SK-MEL-5 (cell line): Measurements from ENCODE around the gene NLGN1. TPM values are rescaled to one million over a fixed set of nuclear protein-coding genes. Genes with fewer than 3 reads are reported as not detected.

Experiments
- DNase-seq: peaks from one replicate; pipeline ENCODE4 v3.0.0-alpha.2; 2016; ENCODE audit warnings: low read depth, low spot score
- in situ Hi-C: cut with HindIII; loops from 2 replicates; pipeline ENCODE4 v1.10.0; 2016; ENCODE audit warnings: low sequenced_read_pairs, high pct_unique_total_duplicates, low pct_unique_long_range_greater_than_20kb
- total RNA-seq: library from RNA; depleted of rRNA; stranded (reverse); fragments of >200 nt; shearing (Covaris generic); gene quantifications from 2 replicates; pipeline ENCODE4 v1.2.3, GENCODE V29; 2014

The NLGN1 gene
- total RNA-seq, 1 experiment from 2014 or later: 35.2 TPM

DNA sequence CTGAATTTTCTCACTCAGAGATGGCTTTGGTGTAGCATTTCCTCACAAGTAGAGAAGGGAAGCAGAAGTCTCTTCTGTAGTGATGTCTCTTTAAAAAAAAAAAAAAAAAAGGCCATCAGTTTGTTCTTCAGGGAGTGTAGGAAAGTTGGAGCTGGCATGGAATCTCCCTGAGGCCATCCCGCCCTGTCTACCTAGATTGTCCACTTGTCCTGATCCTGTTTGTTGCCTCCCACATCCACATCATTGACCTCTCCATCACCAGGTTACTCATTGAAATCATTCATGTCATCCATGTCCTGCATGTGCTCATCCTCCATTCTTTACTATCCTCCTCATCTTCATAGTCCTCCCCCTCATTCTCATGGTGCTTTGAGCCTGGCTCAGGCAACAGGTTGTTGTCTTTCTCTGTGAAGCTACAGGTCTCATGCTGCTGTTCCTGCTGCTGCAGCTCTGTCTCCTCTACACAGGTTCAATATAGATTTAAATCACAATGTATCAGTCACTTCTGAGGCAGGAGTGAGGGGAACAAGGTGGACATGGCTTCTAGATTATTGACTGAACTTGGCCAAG lies 905.3 kb downstream of the NLGN1 start:
- in situ Hi-C loops: no loop called here
- DNase-seq: no peak

DNA sequence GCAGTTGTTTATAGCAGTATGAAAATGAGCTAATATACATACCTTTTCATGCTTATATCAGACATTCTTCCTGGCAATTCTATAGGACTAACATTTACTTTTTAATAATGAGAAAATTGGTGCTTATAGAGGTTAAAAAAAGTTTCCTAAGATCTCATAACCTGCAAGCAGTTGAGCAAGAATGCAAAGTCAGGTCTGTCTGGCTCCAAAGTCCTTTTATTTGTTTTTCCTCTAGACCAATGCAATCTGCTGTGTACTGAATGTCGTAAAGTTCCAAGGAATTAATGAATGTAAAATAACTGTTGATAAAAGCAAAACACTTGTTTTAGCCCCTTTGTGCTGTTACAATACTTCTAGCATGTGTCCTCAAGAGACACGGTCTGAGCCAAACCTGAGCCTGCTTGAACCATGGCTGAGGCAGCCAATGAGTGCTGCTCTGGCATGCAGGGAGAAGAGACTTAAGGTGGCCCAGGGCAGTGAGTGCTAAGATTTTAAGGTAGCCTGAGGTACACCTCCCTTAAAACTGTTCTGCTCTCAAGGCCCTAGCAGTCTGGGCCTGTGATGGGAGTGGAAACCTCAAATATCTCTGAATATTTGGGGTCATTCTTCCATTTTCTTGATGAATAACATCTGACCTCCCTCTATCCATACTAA lies 906.5 kb downstream of the NLGN1 start:
- in situ Hi-C loops: no loop called here
- no peak for DNase-seq

DNA sequence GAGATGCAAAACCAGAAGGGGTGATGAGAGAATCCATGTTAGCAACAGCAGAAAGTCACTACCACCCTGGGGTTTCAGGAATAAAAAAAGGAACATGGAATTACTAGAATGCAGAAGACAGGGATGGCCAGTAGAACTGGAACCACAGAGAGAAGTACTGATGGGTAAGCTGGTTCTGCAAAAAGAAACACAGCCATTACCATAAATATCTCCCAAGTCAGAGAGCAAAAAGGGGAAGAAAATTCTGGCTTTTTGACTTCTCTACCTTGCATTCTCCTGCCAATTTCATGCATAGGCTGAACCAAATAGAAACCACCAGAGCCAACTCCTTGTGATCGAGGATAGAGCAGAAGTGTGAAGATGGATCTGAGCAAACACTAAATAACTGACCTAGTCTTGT lies 911.2 kb downstream of the NLGN1 start:
- in situ Hi-C loops: no loop called here
- no peak for DNase-seq

DNA sequence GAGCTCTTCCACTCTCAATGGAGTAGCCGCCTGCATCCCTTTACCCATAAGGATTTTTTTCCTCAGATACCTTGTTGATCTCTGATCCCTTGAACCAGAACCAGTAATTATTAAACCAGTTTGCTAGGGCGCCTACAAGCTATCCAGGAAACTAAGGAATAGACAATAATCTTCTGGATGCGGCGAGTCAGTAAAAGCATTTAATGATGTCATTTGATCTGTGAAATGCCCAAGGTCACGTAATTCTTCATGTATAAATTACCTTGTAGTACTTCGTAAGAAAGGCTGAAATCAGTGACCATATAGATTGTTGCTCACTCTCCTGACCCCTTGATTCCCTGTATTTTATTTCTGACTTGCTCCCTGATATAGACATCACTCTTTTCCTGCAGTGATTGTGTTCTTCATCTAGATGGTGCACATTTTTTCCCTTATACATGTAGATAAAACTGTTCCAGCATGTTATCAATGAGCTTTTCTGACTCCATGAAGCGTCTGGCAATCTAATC lies 913.0 kb downstream of the NLGN1 start:
- in situ Hi-C loops: no loop called here
- DNase-seq: no peak

DNA sequence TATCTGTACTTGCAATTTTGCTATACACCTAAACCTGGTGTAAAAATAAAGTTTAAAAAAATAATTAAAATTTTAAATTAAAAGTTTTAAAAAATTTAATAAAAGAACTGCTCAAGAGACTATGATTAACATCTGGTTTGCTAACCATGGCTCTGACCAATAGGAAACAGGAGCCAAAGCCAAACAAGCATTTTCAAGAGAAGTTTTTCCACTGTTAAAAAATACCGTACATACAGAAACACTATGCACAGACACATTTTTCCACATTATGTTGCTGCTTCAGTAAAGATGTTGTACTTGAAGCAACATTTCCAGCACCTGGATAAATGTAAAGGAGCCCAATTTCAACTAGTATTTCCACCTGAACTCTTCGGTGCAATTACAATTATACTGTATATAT lies 917.7 kb downstream of the NLGN1 start:
- in situ Hi-C loops: no loop called here

DNA sequence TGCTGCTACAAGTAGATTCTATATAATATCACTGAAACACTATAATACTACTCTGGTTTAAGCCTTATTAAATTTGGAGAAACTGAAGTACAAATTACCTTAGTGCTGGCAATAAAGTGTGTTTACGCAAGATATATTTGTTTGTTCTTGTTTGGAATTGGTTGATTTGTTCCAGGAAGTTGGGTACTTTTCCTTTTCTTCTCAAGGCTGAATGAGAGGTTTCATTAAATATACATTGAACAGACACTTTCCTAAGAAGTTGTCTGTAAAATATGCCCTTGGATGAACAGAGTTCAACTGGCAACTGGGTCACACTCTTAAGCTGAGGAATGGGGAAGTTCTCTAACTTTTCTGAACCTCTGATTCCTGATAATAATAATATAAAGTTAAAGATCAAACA lies 919.5 kb downstream of the NLGN1 start:
- in situ Hi-C loops: no loop called here
- DNase-seq: no peak

More for the DNA sequence above, 917.7 kb downstream of the NLGN1 start:
- DNase-seq: no peak

DNA sequence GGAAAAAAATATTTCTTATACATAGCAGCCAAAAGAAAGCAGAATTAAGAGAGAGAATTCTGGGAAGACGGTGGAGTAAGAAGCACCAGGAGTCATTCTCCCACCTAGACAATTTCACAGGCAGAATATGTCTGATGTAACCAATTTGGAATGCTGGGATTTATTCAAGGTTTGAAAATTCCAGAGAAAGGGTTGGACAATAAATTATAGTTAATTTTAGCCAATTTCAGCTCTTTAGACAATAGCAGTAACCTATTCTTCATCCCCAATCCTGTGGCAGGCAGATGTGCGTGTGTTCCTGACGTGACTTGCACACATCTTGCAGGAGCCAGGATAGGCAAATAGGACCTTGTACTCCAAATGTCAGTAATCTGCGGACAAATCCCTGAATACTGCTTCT lies 920.6 kb downstream of the NLGN1 start:
- DNase-seq: no peak
- in situ Hi-C loops: no loop called here

DNA sequence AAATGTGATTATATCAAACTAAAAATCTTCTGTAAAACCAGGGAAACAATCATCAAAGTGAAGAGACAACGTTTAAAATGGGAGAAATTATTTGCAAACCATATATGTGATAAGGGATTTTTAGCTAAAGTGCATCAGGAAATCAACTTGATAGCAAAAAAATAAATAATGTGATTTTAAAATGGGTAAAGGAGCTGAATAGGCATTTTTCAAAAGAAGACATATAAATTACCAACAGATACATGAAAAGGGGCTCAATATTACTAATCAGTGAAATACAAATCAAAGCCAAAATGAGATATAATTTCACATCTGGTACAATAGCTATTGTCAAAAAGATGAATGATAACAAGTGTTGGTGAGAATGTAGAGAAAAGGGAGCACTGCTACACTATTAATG lies 924.0 kb downstream of the NLGN1 start:
- in situ Hi-C loops: no loop called here
- DNase-seq: no peak

DNA sequence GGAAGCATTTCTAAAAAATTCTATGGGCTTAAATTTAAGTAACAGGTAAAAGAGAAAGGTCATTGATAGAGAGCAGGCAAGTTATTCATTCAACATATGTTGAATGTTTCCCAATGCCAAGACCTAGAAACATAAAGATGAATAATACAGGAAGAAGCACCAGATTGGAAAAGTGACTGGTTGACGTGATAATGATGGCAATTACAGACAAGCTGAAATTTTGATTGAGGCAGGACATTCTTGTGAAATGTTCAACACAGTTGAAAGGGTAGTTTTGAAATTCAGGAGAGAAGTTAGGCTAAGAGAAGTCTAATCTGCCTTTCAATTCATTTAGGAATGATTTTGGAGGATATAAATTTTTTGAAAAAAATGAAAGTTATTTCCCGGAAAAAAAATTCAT lies 925.2 kb downstream of the NLGN1 start:
- in situ Hi-C loops: no loop called here

DNA sequence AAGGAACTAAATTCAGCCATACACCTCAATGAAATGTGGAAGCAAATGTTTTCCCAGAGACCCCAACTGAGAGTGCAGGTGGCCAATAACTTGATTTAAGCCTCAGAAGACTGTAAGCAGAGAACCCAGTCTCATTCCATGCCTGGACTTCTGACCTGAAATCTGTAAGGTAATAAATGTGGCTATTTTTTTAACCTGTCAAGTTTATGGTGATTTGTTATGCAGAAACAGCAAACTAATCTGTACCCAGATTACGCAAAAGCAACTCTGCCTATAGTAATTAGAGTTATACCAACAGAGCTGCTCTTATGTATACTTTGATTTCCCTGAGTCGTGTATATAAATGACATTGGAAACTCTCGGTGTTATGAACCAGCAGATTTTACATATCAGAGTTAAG lies 927.6 kb downstream of the NLGN1 start:
- no peak for DNase-seq
- in situ Hi-C loops: no loop called here

More for the DNA sequence above, 925.2 kb downstream of the NLGN1 start:
- no peak for DNase-seq

DNA sequence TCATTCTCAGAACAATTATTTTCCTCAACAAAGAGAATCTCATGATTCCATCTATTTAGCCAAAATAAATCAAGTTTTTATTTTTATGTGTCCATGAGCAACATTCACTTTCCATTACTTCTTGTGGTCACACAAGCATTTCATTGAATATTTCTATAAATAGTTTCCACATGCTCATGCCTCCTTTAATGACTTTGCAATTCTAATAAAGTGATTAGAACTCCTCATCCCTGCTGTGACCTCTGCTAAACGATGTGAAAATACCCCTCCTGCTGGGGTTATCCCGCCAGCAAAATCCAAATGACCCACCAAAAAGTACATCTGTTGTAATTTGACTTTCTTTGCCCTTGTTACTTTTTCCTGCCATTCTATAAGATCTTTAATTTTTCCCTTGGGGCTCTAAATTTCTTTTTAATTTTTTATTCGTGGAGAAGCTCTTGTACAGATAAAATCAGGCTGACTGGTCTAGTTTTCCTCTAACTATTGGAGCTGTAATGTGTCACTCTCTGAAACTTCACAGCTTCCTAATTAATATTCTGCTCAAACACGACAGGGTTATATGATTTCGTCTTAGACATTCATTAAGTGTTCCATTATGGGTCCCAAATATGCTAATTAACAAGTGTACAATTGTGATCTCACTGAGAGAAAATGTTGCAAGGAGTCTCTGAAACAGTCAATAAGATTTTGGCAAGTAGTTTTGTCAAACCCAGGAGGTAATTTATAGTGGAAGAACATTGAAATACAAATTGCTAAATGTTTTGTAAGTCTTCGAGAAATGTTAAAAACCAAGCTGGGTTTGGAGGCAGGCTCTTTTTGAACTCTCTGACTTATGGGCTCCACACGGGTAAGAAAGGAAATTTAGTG lies 928.5 kb downstream of the NLGN1 start:
- no peak for DNase-seq
- in situ Hi-C loops: no loop called here

DNA sequence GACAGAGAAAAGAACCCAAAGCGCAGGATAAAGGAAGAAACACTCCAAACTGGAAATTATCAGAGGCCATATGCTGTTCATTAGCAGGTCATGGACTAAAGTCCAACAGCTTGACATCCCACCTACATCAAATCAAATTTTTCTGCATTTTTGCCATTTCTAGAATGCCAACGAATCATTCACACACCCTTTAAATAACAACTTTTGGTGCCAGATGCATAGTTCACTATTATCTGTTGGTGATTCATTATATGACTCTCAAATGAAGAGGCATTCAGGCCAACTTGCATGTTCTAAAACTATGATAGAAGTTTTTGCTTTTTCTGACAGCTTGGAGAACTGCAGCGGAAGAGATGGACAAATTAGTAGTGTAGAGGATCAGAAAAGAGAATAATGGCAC lies 931.8 kb downstream of the NLGN1 start:
- DNase-seq: no peak
- in situ Hi-C loops: no loop called here

DNA sequence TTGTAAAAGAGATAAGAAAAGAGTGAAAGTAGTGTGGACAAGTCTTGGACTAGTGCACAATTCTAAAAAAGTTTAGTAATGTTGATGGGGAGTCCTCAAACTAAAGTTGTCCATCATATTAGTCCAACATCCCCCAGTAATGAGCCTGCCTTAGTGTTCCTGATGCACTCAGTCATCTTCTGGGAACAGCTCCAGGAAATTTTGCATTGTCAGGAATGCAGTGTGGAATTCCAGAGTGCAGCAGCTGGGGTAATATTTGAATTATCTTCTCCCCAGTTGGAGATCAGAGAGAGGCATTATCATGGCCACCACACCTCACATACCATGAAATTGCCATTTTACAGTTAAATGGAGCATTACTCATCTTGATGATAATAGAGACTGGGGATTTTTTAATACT lies 932.8 kb downstream of the NLGN1 start:
- DNase-seq: no peak
- in situ Hi-C loops: no loop called here

DNA sequence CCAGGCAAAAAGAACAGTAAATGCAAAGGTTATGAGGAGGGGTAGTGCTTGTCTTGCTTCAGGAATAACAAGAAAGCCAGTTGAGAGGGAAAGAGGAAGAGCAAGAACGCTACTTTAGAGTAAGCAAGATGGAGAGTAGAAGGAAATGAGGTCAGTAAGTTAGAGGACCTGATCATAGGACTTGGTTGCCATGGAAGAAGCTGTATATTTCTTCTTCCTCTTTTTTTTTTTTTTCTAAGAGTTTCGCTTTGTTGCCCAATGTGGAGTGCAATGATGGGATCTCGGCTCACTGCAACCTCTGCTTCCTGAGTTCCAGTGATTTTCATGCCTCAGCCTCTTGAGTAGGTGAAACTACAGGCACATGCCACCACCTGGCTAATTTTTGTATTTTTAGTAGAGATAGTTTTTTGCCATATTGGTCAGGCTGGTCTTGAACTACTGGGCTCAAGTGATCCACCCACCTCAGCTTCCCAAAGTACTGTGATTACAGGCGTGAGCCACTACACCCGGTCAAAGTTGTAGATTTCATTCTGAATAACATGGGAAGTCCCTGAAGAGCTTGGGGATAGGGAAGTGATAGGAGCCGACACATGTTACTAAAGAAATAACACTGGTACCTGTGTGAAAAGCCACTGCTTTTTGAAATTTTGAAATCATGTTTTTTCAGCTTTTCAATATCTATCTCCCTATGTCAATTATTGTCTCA lies 933.7 kb downstream of the NLGN1 start:
- in situ Hi-C loops: no loop called here
- no peak for DNase-seq

DNA sequence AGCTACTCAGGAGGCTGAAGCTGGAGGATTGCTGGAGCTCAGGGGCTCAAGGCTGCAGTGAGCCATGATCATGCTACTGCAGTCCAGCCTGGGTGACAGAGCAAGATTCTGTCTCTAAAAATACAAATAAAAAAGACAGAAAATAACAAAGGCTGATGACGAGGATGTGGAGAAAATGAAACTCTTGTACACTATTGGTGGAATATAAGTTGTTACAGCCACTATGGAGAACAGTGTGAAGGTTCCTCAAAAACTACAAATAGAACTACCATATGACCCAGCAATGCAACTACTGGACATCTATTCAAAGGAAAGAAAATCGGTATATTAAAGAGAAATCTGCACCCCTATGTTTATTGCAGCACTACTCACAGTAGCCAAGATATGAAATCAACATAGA lies 934.8 kb downstream of the NLGN1 start:
- no peak for DNase-seq
- in situ Hi-C loops: no loop called here

DNA sequence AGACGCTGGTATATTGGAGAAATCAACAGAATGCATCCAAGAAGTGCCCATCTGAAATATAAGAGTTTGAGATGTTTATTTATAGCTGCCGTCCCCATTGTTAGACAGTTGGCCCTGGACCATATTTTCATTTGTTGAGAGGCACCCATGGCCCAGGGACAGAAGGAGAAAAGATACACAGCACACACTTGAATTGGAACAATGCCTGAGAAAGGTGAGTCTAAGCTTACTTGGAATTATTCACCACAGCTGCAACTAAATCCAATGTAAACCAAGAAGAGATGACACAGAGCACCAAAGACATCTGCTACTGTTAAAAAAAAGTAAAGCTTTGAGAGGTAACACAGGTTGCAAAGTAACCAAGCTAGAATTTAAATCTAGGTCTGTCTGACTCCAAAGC lies 936.1 kb downstream of the NLGN1 start:
- in situ Hi-C loops: no loop called here
- DNase-seq: no peak

DNA sequence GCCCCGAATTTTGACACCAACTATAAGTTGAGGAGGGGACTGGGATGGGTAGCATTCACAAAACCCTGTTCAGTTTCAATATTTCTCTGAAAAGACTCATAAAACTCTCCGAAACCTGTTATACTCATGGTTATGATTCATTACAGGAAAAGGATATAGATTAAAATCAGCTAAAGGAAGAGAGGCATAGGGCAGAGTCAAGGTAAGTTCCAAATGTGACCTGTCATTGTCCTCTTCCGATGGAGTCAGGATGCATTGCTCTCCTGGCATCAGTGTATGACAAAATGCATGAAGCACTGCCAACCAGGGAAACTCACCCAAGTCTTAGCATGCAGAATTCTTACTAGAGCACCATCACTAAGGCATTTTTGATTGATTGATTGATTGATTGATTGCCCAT lies 936.6 kb downstream of the NLGN1 start:
- in situ Hi-C loops: no loop called here
- no peak for DNase-seq

DNA sequence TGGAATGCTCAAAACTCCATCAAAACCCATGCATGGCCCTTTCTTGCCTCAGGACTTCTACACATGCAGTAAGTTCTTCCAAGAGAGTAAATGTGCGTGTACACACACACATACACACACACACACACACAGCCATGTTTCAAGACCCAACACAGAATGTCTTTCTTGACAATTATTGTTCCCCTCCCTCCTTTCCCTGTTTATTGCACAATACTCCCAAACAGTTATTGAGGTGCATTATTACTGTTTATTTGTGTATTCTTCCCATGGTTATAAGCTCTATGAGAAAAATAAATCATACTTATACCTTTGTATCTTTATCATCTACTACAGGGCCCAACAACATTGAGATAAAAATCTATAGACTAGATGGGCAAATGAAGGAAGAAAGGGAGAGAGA lies 937.8 kb downstream of the NLGN1 start:
- DNase-seq: no peak
- in situ Hi-C loops: no loop called here
